Endodermal cell (in vitro differentiated cells): ENCODE data around the gene NACC1. TPM values are rescaled to one million over a fixed set of nuclear protein-coding genes. Genes with fewer than 3 reads are reported as not detected.

Source experiments
- DNase-seq: peaks from one replicate; pipeline ENCODE4 v3.0.0-alpha.2; 2017
- H3K27ac ChIP-seq: 2 replicates; pipeline ENCODE4 v1.5.1; 2013; ENCODE audit warnings: mild to moderate bottlenecking, low read depth, low read length, moderate library complexity
- H3K27me3 ChIP-seq: 2 replicates; pipeline ENCODE4 v1.6.1; 2013; ENCODE audit warnings: mild to moderate bottlenecking, low read length, moderate library complexity; ENCODE audit not compliant: insufficient read depth, control insufficient read depth, poor library complexity, severe bottlenecking
- H3K36me3 ChIP-seq: 2 replicates; pipeline ENCODE4 v1.7.0; 2013; ENCODE audit warnings: mild to moderate bottlenecking, low read length, moderate library complexity; ENCODE audit not compliant: control insufficient read depth, insufficient read depth
- H3K4me1 ChIP-seq: one replicate; pipeline ENCODE4 v1.7.0; 2013; ENCODE audit warnings: low read length; ENCODE audit not compliant: control insufficient read depth, insufficient read depth
- H3K4me3 ChIP-seq: 2 replicates; pipeline ENCODE4 v1.5.1; 2013; ENCODE audit warnings: mild to moderate bottlenecking, low read length, moderate library complexity
- H3K9ac ChIP-seq: 2 replicates; pipeline ENCODE4 v1.6.1; 2013; ENCODE audit warnings: mild to moderate bottlenecking, low read length, moderate library complexity; ENCODE audit not compliant: poor library complexity, severe bottlenecking; ENCODE audit errors: extremely low read depth
- H3K9me3 ChIP-seq: 2 replicates; pipeline ENCODE4 v1.6.1; 2013; ENCODE audit warnings: mild to moderate bottlenecking, low read length, moderate library complexity; ENCODE audit not compliant: control insufficient read depth
- H3K27ac Mint-ChIP-seq: 2 replicates; pipeline ENCODE4 v1.8.0; 2020; ENCODE audit warnings: mixed read lengths
- H3K27me3 Mint-ChIP-seq: 2 replicates; pipeline ENCODE4 v1.8.0; 2021; ENCODE audit warnings: mild to moderate bottlenecking, mixed read lengths; ENCODE audit not compliant: insufficient read depth
- H3K36me3 Mint-ChIP-seq: 2 replicates; pipeline ENCODE4 v1.8.0; 2020; ENCODE audit warnings: low read depth, mixed read lengths
- H3K4me1 Mint-ChIP-seq: 2 replicates; pipeline ENCODE4 v1.8.0; 2020; ENCODE audit warnings: mixed read lengths
- H3K4me3 Mint-ChIP-seq: 2 replicates; pipeline ENCODE4 v1.8.0; 2020; ENCODE audit warnings: mild to moderate bottlenecking, moderate library complexity, mixed read lengths
- H3K9me3 Mint-ChIP-seq: 2 replicates; pipeline ENCODE4 v1.8.0; 2020; ENCODE audit warnings: mild to moderate bottlenecking, mixed read lengths
- CTCF ChIP-seq: fragments of 200-600 bp; sonication (generic); conservative IDR thresholded peaks from 2 replicates; pipeline ENCODE4 v1.5.0; 2021; ENCODE audit warnings: antibody characterized with exemption, mild to moderate bottlenecking
- WGBS, 2 experiments: methylation state at CpG; one replicate each; pipeline versions ENCODE4 v1.1.5 to v1.1.7; 2013; ENCODE audit warnings: missing lambda C conversion rate in 2 of 2, mixed read lengths in 1 of 2; ENCODE audit not compliant: insufficient coverage in 1 of 2, insufficient read length in 1 of 2; 5-methylcytosine and 5-hydroxymethylcytosine counted together
- total RNA-seq, 2 donors: library from RNA; stranded (reverse); fragmentation: NEBNext Ultra II Directional in 1 of 2; extraction: Animal tissue kit (Norgen Biotek cat#: 25700) in 1 of 2; gene quantifications; 2 replicates in 1 of 2; 3 replicates in 1 of 2; pipeline ENCODE4 v1.2.1, GENCODE V29; 2021

The NACC1 gene
- total RNA-seq, 2 donors from 2014 or later: 164 to 172 TPM

- DNase-seq: peak; percentile 45
- no peak for TF ChIP-seq CTCF
- Mint-ChIP-seq H3K4me1 (peaks cover 54% of the 10 kb centered on the region), H3K27ac (peak overlapping the region; percentile 79), H3K27me3 (no peaks in the 10 kb centered on the region), H3K4me3 (peak overlapping the region; percentile 96), H3K36me3 (peaks cover 29% of the 10 kb centered on the region), H3K9me3 (no peaks in the 10 kb centered on the region)
- WGBS, 2 experiments: 86 to 93% methylated on average over 6 to 8 of the region's 8 CpGs
- no peak overlapping the region for H3K27ac ChIP-seq
- peaks cover 44% of the 10 kb centered on the region for H3K36me3 ChIP-seq
- H3K9me3 ChIP-seq: no peaks in the 10 kb centered on the region
- peaks cover 25% of the 10 kb centered on the region for H3K4me1 ChIP-seq
- peak overlapping the region; percentile 89 for H3K4me3 ChIP-seq
- H3K27me3 ChIP-seq: no peaks in the 10 kb centered on the region
- peak overlapping the region; percentile 51 for H3K9ac ChIP-seq
Measured at GRCh38 chr19:13119627-13120026, 1.6 kb downstream of the NACC1 start.

GRCh38 chr19:13120031-13120430, 2.0 kb downstream of the NACC1 start:
- H3K27ac ChIP-seq: no peak overlapping the region
- H3K9me3 Mint-ChIP-seq: no peaks in the 10 kb centered on the region
- H3K27ac Mint-ChIP-seq: peak overlapping the region; percentile 89
- H3K4me1 Mint-ChIP-seq: peaks cover 54% of the 10 kb centered on the region
- peaks cover 44% of the 10 kb centered on the region for H3K36me3 ChIP-seq
- no peaks in the 10 kb centered on the region for H3K9me3 ChIP-seq
- 89 to 94% methylated on average over 5 to 9 of the region's 9 CpGs for WGBS, 2 experiments
- no peak for TF ChIP-seq CTCF
- H3K9ac ChIP-seq: no peak overlapping the region
- H3K4me1 ChIP-seq: peaks cover 25% of the 10 kb centered on the region
- no peaks in the 10 kb centered on the region for H3K27me3 Mint-ChIP-seq
- no peaks in the 10 kb centered on the region for H3K27me3 ChIP-seq
- DNase-seq: peak; percentile 38
- H3K4me3 ChIP-seq: peak overlapping the region; percentile 89
- peaks cover 28% of the 10 kb centered on the region for H3K36me3 Mint-ChIP-seq
- H3K4me3 Mint-ChIP-seq: peak overlapping the region; percentile 96

- H3K4me3 ChIP-seq: peak overlapping the region; percentile 89
- peak overlapping the region; percentile 89 for H3K27ac Mint-ChIP-seq
- H3K36me3 Mint-ChIP-seq: peaks cover 26% of the 10 kb centered on the region
Measured at GRCh38 chr19:13120817-13121216, 2.8 kb downstream of the NACC1 start.

More at GRCh38 chr19:13120817-13121216, 2.8 kb downstream of the NACC1 start:
- WGBS, 2 experiments: 66 to 68% methylated on average over 9 to 10 of the region's 10 CpGs
- Mint-ChIP-seq H3K9me3 (no peaks in the 10 kb centered on the region), H3K4me3 (peak overlapping the region; percentile 96), H3K4me1 (peaks cover 48% of the 10 kb centered on the region), H3K27me3 (no peaks in the 10 kb centered on the region)
- Histone ChIP-seq H3K27me3 (no peaks in the 10 kb centered on the region), H3K27ac (no peak overlapping the region), H3K4me1 (peaks cover 25% of the 10 kb centered on the region), H3K36me3 (peaks cover 43% of the 10 kb centered on the region), H3K9me3 (no peaks in the 10 kb centered on the region), H3K9ac (no peak overlapping the region)
- peak; percentile 62 for DNase-seq
- no peak for TF ChIP-seq CTCF
